Right atrium auricular region (tissue), 2 donors: ENCODE data around the gene FBXO48. TPM values are rescaled to one million over a fixed set of nuclear protein-coding genes. Genes with fewer than 3 reads are reported as not detected.

Experiments
- DNase-seq: peaks from one replicate; pipeline ENCODE4 v3.0.0-alpha.2; 2019; ENCODE audit warnings: low spot score
- H3K27ac ChIP-seq, 2 donors: fragments of 200-600 bp; sonication (generic); 1 replicate in 1 of 2; 2 replicates in 1 of 2; pipeline ENCODE4 v1.5.1; 2016 to 2019
- H3K27me3 ChIP-seq, 2 donors: fragments of 200-600 bp; sonication (generic); one replicate each; pipeline versions ENCODE4 v1.5.1 to v1.6.0; 2017 to 2019
- H3K36me3 ChIP-seq: fragments of 200-600 bp; sonication (generic); one replicate; pipeline ENCODE4 v1.5.1; 2016
- H3K4me1 ChIP-seq, 2 donors: fragments of 200-600 bp; sonication (generic); one replicate each; pipeline versions ENCODE4 v1.5.1 to v1.6.0; 2017 to 2019
- H3K4me3 ChIP-seq, 2 donors: fragments of 200-600 bp; sonication (generic); 1 replicate in 1 of 2; 2 replicates in 1 of 2; pipeline ENCODE4 v1.5.1; 2017 to 2019; ENCODE audit warnings: mild to moderate bottlenecking in 1 of 2, moderate library complexity in 1 of 2
- H3K9me3 ChIP-seq, 2 donors: fragments of 200-600 bp; sonication (generic); one replicate each; pipeline ENCODE4 v1.5.1; 2019
- CTCF ChIP-seq, 2 donors: fragments of 200-600 bp; sonication (generic); IDR thresholded peaks; one replicate each; pipeline ENCODE4 v1.5.1; 2019; ENCODE audit warnings: antibody characterized with exemption in 2 of 2
- total RNA-seq, 2 donors: library from RNA; depleted of rRNA; stranded (reverse); fragments of >200 nt; gene quantifications; one replicate each; pipeline ENCODE4 v1.1.0, GENCODE V29; 2016

The FBXO48 gene
- total RNA-seq, 2 donors from 2014 or later = 0.33 to 0.67 TPM

GRCh38 chr2:68468801-68469200, 1.7 kb upstream of the FBXO48 start:
- H3K4me3 ChIP-seq = no peak overlapping the region

DNA sequence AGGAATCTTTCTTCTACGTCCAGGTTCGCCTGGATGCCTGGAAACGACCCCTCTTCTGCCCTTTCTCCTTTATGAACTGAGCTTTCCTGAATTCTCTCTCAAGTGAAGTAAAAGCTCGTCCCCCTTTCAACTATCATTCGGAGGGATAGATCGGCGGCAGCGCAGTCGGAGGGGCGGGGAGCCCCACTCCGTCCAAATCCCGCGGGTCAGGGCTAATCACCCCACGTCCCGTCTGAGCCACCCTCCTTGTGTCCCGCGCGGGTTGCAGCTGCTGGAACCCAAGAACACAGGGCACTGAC, 367 bp downstream of the FBXO48 start:
- peak overlapping the region; percentile 87 to 92 for H3K4me3 ChIP-seq
- peak overlapping the region; percentile 81 to 93 for H3K27ac ChIP-seq
- TF ChIP-seq CTCF (IDR thresholded peaks at IDR 0.05) = no peak
- no peaks in the 10 kb centered on the region for H3K27me3 ChIP-seq
- H3K4me1 ChIP-seq = peaks cover 0 to 17% of the 10 kb centered on the region in 2 donors
- no peaks in the 10 kb centered on the region for H3K9me3 ChIP-seq
- DNase-seq = no peak
- H3K36me3 ChIP-seq = no peaks in the 10 kb centered on the region

More at GRCh38 chr2:68468801-68469200, 1.7 kb upstream of the FBXO48 start:
- TF ChIP-seq CTCF (IDR thresholded peaks at IDR 0.05) = no peak
- no peaks in the 10 kb centered on the region for H3K27me3 ChIP-seq
- no peaks in the 10 kb centered on the region for H3K9me3 ChIP-seq
- no peaks in the 10 kb centered on the region for H3K36me3 ChIP-seq
- H3K27ac ChIP-seq = no peak overlapping the region
- H3K4me1 ChIP-seq = peaks cover 0 to 17% of the 10 kb centered on the region in 2 donors
- no peak for DNase-seq

- TF ChIP-seq CTCF (IDR thresholded peaks at IDR 0.05) = peak in 1 of 2 donors; percentile 18
- DNase-seq = no peak
These were observed 725 bp downstream of the FBXO48 start for GRCh38 chr2:68466361-68466777.

DNA sequence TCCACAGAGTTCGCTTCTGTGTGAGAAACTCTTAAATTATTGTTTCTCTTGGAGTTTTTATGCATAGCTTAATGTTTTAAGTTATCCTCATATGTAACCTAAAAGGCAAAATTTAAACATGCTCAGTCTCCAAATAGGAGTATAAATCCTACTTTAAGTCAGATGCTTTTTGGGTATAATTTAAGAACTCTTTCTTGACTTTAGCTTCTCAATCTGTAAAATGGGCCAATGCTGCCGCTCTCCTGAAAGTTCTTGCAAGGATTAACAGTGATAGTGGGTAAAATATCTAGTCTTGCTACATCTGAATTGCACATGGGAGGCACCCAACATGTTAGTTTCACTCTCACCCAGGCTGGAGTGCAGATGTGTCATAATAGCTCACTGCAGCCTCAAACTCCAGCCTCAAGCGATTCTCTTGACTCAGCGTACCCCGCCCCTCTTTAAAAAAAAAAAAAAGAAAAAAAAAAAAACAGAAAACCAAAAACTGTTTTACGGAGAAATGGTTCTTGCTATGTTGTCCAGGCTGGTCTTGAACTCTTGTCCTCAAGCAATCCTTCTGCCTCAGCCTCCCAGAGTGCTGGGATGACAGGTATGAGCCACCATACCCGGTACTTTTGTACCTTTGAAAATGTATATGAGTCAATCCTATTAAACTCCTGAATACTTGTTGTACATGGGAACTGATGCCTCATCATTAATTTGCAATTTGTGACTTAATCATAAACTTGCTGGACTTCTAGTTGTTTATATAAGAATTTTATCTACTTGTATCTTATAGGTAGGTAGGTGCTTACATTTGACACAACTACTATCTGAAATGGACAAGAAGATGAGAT, 1.8 kb downstream of the FBXO48 start:
- Histone ChIP-seq H3K36me3 (no peaks in the 10 kb centered on the region), H3K27ac (no peak overlapping the region), H3K4me1 (peaks cover 0 to 17% of the 10 kb centered on the region in 2 donors), H3K9me3 (no peaks in the 10 kb centered on the region), H3K27me3 (no peaks in the 10 kb centered on the region), H3K4me3 (no peak overlapping the region)
- TF ChIP-seq CTCF (IDR thresholded peaks at IDR 0.05) = no peak
- no peak for DNase-seq

More at GRCh38 chr2:68466361-68466777, 725 bp downstream of the FBXO48 start:
- Histone ChIP-seq H3K27ac (peak overlapping the region; percentile 81 to 93), H3K27me3 (no peaks in the 10 kb centered on the region), H3K36me3 (no peaks in the 10 kb centered on the region), H3K4me1 (peaks cover 0 to 17% of the 10 kb centered on the region in 2 donors), H3K4me3 (peak overlapping the region; percentile 87 to 92), H3K9me3 (no peaks in the 10 kb centered on the region)

GRCh38 chr2:68464651-68465050, 2.4 kb downstream of the FBXO48 start:
- H3K36me3 ChIP-seq = no peaks in the 10 kb centered on the region
- no peak for DNase-seq
- no peak for TF ChIP-seq CTCF (IDR thresholded peaks at IDR 0.05)
- no peaks in the 10 kb centered on the region for H3K9me3 ChIP-seq
- no peaks in the 10 kb centered on the region for H3K27me3 ChIP-seq
- peaks cover 0 to 17% of the 10 kb centered on the region in 2 donors for H3K4me1 ChIP-seq
- no peak overlapping the region for H3K4me3 ChIP-seq
- H3K27ac ChIP-seq = no peak overlapping the region
